PC-3 (cell line): ENCODE results near the gene AGAP1.

Source experiments
- CTCF ChIP-seq: fragments of 300-600 bp; sonication (generic); conservative IDR thresholded peaks from 2 replicates; pipeline ENCODE4 v1.5.1; 2017; ENCODE audit warnings: antibody characterized with exemption, low read depth, mild to moderate bottlenecking, low read length
- EZH2 ChIP-seq: fragments of 300-600 bp; sonication (generic); IDR thresholded peaks from one replicate; pipeline ENCODE4 v1.6.1; 2017; ENCODE audit warnings: antibody characterized with exemption, mild to moderate bottlenecking, low read length; ENCODE audit not compliant: unreplicated experiment
- EZH2phosphoT487 ChIP-seq: fragments of 300-600 bp; sonication (generic); IDR thresholded peaks from 2 replicates; pipeline ENCODE4 v1.6.1; 2018; ENCODE audit warnings: mild to moderate bottlenecking, antibody characterized with exemption, low read length, borderline replicate concordance

DNA sequence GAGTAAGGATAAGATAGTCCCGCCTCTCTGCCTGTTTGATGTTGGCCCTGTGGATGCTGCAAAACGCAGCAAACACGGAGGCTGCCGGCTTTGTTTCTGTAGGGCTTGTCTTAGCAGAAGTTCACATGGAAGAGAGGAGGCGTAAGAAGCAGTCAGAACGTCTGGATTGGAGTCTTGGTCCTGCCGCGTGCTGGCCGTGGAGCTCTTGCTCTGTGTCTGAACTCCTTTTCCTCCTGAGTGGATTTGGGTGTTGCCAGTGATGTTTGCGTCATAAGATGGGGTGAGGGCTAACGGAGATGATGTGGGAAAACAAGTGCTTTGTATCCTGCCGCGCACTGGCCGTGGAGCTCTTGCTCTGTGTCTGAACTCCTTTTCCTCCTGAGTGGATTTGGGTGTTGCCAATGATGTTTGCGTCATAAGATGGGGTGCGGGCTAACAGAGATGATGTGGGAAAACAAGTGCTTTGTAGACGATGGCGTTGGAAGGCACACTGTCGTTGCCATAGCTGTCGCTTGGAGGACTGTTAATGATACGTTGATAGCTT lies 240.9 kb downstream of the AGAP1 start:
- TF ChIP-seq CTCF (no peak), EZH2 (no peak), EZH2phosphoT487 (no peak)
